HG03342 (cell line): ENCODE measurements around the gene TP63.
"Not testable (repeated sequence)": the region's sequence is repeated elsewhere in the genome, so short reads cannot be mapped to it uniquely, and the experiment has no call there.

Source experiments
- ATAC-seq: cut with Tn5 transposase; IDR thresholded peaks from one replicate; pipeline ENCODE4 v1.9.1; 2021; ENCODE audit warnings: mild to moderate bottlenecking, moderate library complexity; ENCODE audit not compliant: unreplicated experiment

Gene TP63

DNA sequence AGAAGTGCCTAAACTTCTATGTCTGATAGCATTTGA lies at the start of gene TP63:
TP63 (plus strand) TSS at position 17 of the 36 bp plus-strand sequence. CDS start 127 bp downstream, outside the sequence.
- ATAC-seq: no peak

GRCh38 chr3:189582179-189582578 lies 49.0 kb upstream of the TP63 start:
- no peak for ATAC-seq

GRCh38 chr3:189584645-189585044 lies 46.5 kb upstream of the TP63 start:
- ATAC-seq: no peak

DNA sequence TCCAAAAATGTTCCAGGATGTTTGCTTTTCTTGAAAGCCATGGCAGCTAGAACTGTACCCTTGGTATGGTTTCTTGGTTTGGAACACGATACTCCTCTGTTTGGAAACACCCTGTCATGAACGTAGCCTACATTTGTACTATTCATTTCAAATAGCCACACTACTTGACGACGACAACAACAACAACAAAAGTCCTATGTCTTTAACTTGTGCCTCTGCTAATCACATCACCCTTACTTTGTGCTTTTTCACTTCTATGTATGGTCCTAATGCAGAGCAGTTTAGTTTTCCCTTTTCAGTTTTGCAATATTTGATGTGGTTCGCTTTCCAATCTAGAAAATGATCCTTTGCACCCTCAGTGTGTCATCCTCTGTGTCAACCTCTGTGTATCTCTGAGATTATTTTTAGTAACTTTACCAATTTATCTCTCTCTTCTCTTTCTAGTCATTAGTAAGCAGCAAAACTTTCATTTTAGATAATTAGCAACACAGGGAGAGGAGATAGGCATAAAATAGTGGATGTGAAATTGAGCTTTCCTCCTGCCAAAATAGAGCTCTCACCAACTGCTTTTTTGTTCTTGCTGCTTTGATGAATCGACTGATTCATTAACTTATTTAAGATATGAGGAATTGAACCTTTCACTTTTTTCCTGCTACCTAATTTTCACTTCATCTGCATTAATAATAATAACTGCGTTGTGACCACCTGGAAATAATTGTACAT lies 44.1 kb upstream of the TP63 start:
- ATAC-seq: peak; percentile 60

- ATAC-seq: no peak
Measured at GRCh38 chr3:189587664-189588040, 43.5 kb upstream of the TP63 start.

- ATAC-seq: no peak
Measured at GRCh38 chr3:189588070-189588469, 43.1 kb upstream of the TP63 start.

DNA sequence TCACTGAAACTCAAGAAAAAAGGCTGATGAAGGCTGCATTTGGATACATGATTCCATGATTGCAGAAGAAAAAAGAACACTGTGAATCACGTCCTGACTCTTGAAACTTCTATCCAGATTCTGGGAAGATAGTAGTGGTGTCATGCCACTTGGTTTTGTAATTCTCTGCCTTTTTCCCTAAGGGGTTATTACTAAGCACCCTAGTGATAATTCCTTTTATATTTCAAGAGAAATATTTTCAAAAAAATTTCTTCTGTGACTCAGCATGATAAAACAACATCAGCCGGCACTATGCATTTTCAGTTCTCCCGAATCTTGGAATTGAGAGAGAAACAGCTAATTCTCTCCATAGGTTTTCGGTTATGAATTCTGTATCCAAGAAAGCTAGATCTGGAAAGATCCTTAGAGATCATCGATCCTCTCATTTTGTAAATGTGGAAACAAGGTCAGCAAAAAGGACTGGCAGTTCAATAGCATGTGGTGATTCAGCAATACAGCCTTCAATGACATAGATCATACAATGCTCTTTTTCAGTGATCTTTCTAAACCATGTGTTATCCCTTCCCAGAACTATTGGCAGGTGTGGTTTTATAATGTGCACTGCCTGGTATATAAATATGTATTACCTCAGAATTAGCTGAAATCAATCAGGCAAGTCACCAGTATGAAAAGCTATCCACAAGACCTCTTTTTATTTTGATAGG lies 42.6 kb upstream of the TP63 start:
- ATAC-seq: no peak

GRCh38 chr3:189589179-189589569 lies 42.0 kb upstream of the TP63 start:
- ATAC-seq: no peak

GRCh38 chr3:189590223-189590622 lies 41.0 kb upstream of the TP63 start:
- ATAC-seq: no peak

GRCh38 chr3:189593581-189593980 lies 37.6 kb upstream of the TP63 start:
- no peak for ATAC-seq

- not testable (repeated sequence) for ATAC-seq
Measured at GRCh38 chr3:189596078-189596979, 34.9 kb upstream of the TP63 start.

DNA sequence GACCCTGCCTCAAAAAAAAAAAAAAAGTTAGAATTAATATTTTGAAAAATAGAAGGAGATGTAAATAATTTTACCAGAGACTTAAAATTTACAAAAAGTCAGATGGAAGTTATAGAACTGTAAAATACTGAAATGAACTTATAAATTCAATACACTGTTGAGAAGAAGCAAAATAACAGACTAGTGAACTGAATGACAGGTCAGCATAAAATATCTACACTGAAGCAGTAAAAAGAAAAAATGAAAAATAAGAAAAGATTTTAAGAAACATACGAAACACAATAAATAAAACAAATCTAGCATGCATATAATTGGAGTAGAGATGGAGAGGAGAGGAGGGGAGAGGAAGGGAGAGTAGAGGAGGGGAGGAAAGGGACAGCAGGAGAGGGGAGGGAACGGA lies 33.3 kb upstream of the TP63 start:
- no peak for ATAC-seq

GRCh38 chr3:189598530-189599225 lies 32.5 kb upstream of the TP63 start:
- ATAC-seq: no peak

GRCh38 chr3:189602471-189602870 lies 28.7 kb upstream of the TP63 start:
- no peak for ATAC-seq

DNA sequence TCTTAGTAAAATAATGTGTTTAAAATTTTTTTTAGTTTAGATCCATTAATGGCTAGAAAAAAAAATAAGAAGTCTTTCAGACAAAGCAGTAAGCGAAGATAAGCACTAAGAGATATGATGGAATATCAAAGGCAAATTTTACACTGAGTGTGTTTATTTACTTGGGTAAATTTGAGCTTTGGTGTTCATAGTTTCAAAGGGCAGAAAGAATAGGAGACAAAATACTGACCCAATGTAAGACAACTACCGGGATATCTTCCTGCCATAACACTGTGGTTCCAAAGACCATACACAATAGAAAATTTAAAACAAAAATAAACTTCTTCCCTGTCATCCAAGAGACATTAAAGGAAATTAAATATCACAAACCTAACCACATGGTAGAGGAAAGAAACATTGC lies 25.5 kb upstream of the TP63 start:
- no peak for ATAC-seq

DNA sequence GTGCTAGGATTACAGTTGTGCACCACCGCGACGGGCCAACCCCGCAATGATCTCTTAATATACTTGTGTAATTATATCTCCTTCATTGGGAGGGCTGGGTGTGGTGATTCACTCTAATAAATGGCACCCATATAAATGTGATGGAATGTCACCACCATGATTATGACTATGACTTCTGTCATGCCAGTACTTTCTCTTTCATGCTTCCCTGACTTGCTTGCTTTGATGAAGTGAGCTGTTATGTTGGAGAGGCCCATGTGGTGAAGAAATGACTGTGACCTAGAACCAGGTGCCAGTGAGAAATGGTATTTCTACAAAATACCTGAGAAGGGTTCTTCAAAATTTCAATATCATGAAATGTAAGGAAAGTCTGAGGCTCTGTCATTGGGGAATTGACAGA lies 24.4 kb upstream of the TP63 start:
- ATAC-seq: no peak

DNA sequence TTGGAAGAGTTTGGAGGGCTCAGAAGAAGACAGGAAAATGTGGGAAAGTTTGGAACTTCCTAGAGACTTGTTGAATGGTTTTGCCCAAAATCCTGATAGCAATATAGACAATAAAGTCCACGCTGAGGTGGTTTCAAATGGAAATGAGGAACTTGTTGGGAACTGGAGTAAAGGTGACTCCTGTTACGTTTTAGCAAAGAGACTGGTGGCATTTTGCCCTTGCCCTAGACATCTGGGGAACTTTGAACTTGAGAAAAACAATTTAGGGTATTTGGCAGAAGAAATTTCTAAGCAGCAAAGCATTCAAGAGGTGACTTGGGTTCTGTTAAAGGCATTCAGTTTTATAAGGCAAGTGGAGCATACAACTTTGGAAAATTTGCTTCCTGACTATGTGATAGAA lies 18.5 kb upstream of the TP63 start:
- not testable (repeated sequence) for ATAC-seq

DNA sequence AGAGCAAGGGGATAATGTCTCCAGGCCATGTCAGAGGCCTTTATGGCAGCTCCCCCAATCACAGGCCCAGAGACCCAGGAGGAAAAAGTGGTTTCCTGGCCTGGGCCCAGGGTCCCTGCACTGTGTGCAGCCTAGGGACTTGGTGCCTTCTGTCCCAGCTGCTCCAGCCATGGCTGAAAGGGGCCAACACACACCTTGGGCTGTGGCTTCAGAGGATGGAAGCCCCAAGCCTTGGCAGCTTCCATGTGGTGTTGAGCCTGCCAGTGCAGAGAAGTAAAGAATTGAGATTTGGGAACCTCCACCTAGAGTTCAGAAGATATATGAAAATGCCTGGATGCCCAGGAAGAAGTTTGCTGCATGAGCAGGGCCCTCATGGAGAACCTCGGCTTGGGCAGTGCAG lies 18.1 kb upstream of the TP63 start:
- no peak for ATAC-seq

- ATAC-seq: no peak
Measured at GRCh38 chr3:189621948-189622603, 9.1 kb upstream of the TP63 start.

DNA sequence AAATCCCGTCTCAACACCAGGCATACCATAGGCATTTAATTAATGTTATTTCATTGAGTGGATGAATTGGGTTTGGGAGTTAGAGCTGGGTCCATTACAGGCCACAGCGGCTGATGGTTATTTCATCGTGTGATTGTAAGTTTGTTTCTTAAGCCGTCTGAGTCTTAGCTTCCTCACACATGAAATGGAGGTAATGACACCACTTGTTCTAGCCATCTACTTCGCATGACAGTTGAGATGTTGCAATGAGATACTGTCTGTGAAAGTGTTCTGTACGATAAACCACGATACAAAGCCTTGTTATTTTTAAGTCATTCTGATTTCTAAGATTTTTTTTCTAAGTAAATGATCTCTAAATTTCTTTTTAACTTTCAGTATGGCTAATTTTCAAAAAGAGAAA lies 8.6 kb upstream of the TP63 start:
- no peak for ATAC-seq

DNA sequence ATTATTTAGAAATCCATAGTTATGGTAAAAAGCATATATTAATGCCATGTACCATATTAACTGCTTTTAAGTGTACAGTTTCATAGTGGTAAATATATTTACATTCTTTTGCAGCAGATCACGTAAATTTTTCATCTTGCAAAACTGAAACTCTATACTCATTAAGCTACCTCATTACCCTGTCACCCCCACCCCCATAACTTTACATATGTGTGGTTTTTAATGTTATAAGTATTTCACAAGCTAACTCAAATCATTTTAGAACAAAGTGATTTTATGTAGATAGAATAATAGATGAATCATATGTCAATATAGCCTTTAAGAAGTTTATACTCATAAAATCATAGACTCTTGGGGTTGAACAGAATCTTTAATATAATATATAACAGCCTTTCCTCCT lies 7.1 kb upstream of the TP63 start:
- no peak for ATAC-seq
